Osteoblast (primary cell): Measurements from ENCODE around the gene LAMA1. TPM values are rescaled to one million over a fixed set of nuclear protein-coding genes. Genes with fewer than 3 reads are reported as not detected.

Source experiments
- DNase-seq: peaks from one replicate; pipeline ENCODE4 v3.0.0; 2011; ENCODE audit warnings: low spot score, mixed read lengths; ENCODE audit not compliant: insufficient read length; ENCODE audit errors: missing footprints
- H2AFZ ChIP-seq: 2 replicates; pipeline ENCODE4 v1.6.0; 2011; ENCODE audit warnings: mild to moderate bottlenecking, low read length
- H3K27ac ChIP-seq: 2 replicates; pipeline ENCODE4 v1.5.1; 2011; ENCODE audit warnings: mild to moderate bottlenecking, low read depth, low read length, moderate library complexity
- H3K27me3 ChIP-seq: 2 replicates; pipeline ENCODE4 v1.6.0; 2012; ENCODE audit warnings: mild to moderate bottlenecking, control low read depth, inconsistent platforms, low read length, moderate library complexity; ENCODE audit not compliant: insufficient read depth
- H3K36me3 ChIP-seq: 2 replicates; pipeline ENCODE4 v1.5.1; 2011; ENCODE audit warnings: mild to moderate bottlenecking, low read length, control low read depth, moderate library complexity; ENCODE audit not compliant: insufficient read depth
- H3K4me1 ChIP-seq: 2 replicates; pipeline ENCODE4 v1.5.1; 2011; ENCODE audit warnings: mild to moderate bottlenecking, low read length, control low read depth, moderate library complexity; ENCODE audit not compliant: insufficient read depth
- H3K4me2 ChIP-seq: 2 replicates; pipeline ENCODE4 v1.6.0; 2011; ENCODE audit warnings: mild to moderate bottlenecking, low read length; ENCODE audit not compliant: insufficient read depth
- H3K4me3 ChIP-seq: fragments of 200-600 bp; sonication (generic); 3 replicates; pipeline ENCODE4 v1.5.1; 2012; ENCODE audit warnings: mild to moderate bottlenecking, low read length, inconsistent platforms; ENCODE audit not compliant: insufficient read depth
- H3K79me2 ChIP-seq: 2 replicates; pipeline ENCODE4 v1.6.0; 2012; ENCODE audit warnings: mild to moderate bottlenecking, low read length, control low read depth, inconsistent platforms; ENCODE audit not compliant: insufficient read depth
- H3K9me3 ChIP-seq: 2 replicates; pipeline ENCODE4 v1.5.1; 2011; ENCODE audit warnings: low read depth, low read length, control low read depth
- H4K20me1 ChIP-seq: 2 replicates; pipeline ENCODE4 v1.6.0; 2012; ENCODE audit warnings: mild to moderate bottlenecking, low read length, control low read depth; ENCODE audit not compliant: insufficient read depth
- CTCF ChIP-seq: IDR thresholded peaks from 2 replicates; pipeline ENCODE4 v1.5.1; 2011; ENCODE audit warnings: mild to moderate bottlenecking, low read depth, low read length, moderate library complexity; ENCODE audit errors: extremely low read depth
- total RNA-seq: library from RNA; depleted of rRNA; stranded (reverse); fragments of >200 nt; gene quantifications from 2 replicates; pipeline ENCODE4 v1.2.3, GENCODE V29; 2012

Gene LAMA1
- total RNA-seq, 1 donor: 8.3 TPM

- Histone ChIP-seq H3K79me2 (no peaks in the 10 kb centered on the region), H2AFZ (no peak overlapping the region), H3K4me3 (no peak overlapping the region), H3K27ac (no peak overlapping the region), H3K9me3 (no peaks in the 10 kb centered on the region), H4K20me1 (no peaks in the 10 kb centered on the region), H3K27me3 (peaks cover 2% of the 10 kb centered on the region), H3K4me1 (no peaks in the 10 kb centered on the region), H3K36me3 (no peaks in the 10 kb centered on the region), H3K4me2 (no peak overlapping the region)
- no peak for DNase-seq
- no peak for TF ChIP-seq CTCF
Measured at GRCh38 chr18:6938003-6938402, 179.6 kb downstream of the LAMA1 start.

- no peaks in the 10 kb centered on the region for H3K9me3 ChIP-seq
- no peak for DNase-seq
- no peaks in the 10 kb centered on the region for H3K36me3 ChIP-seq
- no peak overlapping the region for H3K27ac ChIP-seq
- no peak for TF ChIP-seq CTCF
- no peaks in the 10 kb centered on the region for H3K79me2 ChIP-seq
- H3K4me1 ChIP-seq: no peaks in the 10 kb centered on the region
- H2AFZ ChIP-seq: no peak overlapping the region
- H3K27me3 ChIP-seq: peaks cover 2% of the 10 kb centered on the region
- no peak overlapping the region for H3K4me3 ChIP-seq
- no peak overlapping the region for H3K4me2 ChIP-seq
- no peaks in the 10 kb centered on the region for H4K20me1 ChIP-seq
Measured at GRCh38 chr18:6934859-6935258, 182.7 kb downstream of the LAMA1 start.

GRCh38 chr18:6929370-6930102, 188.1 kb downstream of the LAMA1 start:
- DNase-seq: no peak
- no peaks in the 10 kb centered on the region for H3K79me2 ChIP-seq

GRCh38 chr18:6928359-6928758, 189.2 kb downstream of the LAMA1 start:
- Histone ChIP-seq H3K4me1 (no peaks in the 10 kb centered on the region), H3K36me3 (no peaks in the 10 kb centered on the region), H3K4me2 (no peak overlapping the region), H3K27me3 (no peaks in the 10 kb centered on the region), H3K9me3 (no peaks in the 10 kb centered on the region), H2AFZ (no peak overlapping the region), H3K79me2 (no peaks in the 10 kb centered on the region), H3K4me3 (no peak overlapping the region), H4K20me1 (no peaks in the 10 kb centered on the region), H3K27ac (no peak overlapping the region)
- no peak for DNase-seq
- no peak for TF ChIP-seq CTCF

More at GRCh38 chr18:6929370-6930102, 188.1 kb downstream of the LAMA1 start:
- no peaks in the 10 kb centered on the region for H3K9me3 ChIP-seq
- H3K27ac ChIP-seq: no peak overlapping the region
- no peaks in the 10 kb centered on the region for H4K20me1 ChIP-seq
- no peak overlapping the region for H3K4me3 ChIP-seq
- no peak for TF ChIP-seq CTCF
- no peak overlapping the region for H2AFZ ChIP-seq
- H3K4me2 ChIP-seq: no peak overlapping the region
- no peaks in the 10 kb centered on the region for H3K27me3 ChIP-seq
- no peaks in the 10 kb centered on the region for H3K36me3 ChIP-seq
- no peaks in the 10 kb centered on the region for H3K4me1 ChIP-seq
